ENCODE results near the gene ADORA1.

DNA sequence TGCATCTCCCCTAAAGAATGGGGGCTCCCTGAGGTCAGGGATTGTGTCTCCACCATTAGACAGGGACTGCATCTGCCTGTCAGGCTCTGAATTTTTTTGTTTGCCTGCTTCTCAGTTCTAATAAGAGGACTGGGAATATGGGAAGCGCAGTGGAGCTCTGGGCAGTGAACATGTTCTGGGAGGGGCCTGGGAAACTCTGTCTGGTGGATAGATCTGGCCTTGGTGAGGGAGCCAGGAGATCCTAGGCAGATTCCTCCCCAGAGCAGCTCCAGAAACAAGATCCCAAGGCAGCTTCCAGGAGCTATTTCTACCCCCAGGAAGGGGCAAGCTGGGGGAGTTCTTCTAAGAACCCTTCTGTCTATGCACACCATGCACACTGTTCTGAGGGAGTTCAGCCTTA is 29.1 kb upstream of the ADORA1 start:
- TF ChIP-seq, protein P1, sequence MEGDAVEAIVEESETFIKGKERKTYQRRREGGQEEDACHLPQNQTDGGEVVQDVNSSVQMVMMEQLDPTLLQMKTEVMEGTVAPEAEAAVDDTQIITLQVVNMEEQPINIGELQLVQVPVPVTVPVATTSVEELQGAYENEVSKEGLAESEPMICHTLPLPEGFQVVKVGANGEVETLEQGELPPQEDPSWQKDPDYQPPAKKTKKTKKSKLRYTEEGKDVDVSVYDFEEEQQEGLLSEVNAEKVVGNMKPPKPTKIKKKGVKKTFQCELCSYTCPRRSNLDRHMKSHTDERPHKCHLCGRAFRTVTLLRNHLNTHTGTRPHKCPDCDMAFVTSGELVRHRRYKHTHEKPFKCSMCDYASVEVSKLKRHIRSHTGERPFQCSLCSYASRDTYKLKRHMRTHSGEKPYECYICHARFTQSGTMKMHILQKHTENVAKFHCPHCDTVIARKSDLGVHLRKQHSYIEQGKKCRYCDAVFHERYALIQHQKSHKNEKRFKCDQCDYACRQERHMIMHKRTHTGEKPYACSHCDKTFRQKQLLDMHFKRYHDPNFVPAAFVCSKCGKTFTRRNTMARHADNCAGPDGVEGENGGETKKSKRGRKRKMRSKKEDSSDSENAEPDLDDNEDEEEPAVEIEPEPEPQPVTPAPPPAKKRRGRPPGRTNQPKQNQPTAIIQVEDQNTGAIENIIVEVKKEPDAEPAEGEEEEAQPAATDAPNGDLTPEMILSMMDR (conservative IDR thresholded peaks at IDR 0.05 in 1 of 2, IDR thresholded peaks at IDR 0.05 in 1 of 2; ENCODE audit: extremely low read depth in 1 of 2, insufficient read depth in 1 of 2, low read depth in 1 of 2, low read length in 2 of 2) = no peak
- TF ChIP-seq EZH2 (IDR thresholded peaks at IDR 0.05; ENCODE audit: borderline replicate concordance, low read length) = no peak
